ENCODE data around the gene ARHGAP10.

ARHGAP10 gene

DNA sequence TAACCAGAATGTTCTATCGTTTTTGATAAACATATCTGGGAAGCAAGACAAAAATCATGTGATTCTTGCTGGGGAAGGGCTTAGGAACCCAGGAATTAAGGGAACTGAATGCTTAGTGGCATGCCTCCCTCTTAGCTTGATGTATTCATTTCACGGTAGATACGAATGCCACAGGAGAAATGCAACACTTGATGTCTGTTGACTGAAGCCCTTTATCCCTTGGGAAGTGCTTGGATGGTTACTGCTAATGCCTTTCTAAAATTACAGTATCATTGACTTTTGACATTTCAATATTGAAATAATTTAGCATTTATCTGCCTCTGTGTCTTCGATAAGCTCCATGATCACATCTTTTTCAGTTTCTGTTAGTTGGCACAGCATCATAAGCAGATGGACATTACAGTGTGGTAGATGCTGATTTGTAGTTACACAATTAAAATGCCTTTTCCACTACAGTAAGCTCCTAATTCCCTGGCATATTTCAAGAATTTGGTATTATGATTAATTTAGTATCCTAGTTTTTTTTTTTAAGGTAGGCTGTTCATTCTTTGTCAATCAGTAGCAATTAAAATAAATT is 226.7 kb downstream of the ARHGAP10 start:
- DNase-seq: no peak

DNA sequence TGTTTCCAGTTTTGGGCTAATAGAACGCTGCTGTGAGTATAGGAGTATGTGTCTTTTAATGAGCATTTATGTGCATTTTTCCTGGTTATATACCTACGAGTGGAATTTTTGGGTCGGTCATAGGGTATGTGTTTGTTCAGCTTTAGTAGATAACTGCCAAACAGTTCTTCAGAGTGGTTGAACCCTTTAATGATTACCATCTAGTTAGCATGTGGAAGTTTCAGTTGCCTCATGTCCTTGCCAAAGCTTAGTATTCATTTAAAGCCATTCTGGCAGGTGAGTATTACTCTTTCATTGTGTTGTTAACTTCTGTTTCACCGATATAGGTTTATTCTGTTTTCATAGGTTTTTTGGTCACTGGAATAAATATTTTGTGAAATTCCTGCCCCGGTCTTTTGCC is 229.1 kb downstream of the ARHGAP10 start:
- no peak for DNase-seq

DNA sequence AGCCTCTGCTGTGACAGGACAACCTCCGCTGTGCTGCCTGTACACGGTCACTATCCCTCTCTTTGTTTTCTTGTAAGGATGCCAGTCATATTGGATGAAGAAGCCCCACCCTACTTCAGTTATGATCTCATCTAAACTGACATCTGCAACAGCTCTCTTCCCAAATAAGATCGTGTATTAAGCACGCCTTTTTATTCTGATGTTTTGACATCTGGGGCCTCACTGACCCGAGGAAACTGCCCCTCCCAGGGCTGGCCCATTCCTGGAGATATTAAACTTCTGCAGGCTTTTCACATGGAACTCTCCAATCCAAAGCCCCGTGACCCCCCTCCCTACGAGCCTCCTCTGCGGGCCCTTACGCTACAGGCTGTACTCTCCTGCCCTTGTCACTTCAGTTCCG is 232.0 kb downstream of the ARHGAP10 start:
- no peak for DNase-seq

- DNase-seq: peak; percentile 20
Observed at GRCh38 chr4:147964266-147964880, 232.5 kb downstream of the ARHGAP10 start.

DNA sequence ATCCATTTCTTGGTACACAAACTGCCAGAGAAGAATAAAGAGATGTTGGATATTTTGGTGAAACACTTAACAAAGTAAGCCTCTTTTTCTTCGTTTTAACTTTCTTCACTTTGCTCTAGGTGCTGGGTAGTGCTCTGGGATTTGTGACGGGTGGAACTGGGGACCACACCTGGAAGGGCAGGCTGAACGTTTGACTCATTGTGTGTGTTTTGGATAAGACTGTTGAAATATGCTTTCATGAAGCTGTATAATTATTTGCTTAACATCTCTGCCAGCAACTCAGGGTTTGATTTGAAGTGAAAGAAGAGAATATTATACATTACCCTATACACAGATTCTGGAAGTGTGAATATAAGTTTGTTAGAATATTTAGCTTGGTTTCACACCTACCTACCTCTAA is 233.2 kb downstream of the ARHGAP10 start:
- DNase-seq: no peak

DNA sequence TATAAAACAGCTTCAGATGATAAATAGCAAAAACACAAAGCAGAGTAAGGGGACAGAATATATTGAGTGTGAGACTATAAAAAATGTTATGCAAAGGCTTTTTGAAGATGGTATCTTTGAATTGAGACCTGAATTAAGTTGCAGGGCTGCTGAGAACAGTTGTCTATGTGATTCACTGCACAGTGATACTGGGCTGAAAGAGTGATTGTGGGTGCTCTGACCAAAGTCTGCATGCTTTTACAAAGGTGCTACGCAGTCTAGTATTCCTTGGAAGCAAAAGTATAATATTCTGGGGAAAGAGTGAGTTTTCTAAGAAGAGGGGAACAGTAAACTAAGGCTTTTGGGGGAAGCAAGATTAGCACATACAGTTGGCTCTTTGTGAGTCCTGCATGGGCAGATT is 234.0 kb downstream of the ARHGAP10 start:
- DNase-seq: no peak

DNA sequence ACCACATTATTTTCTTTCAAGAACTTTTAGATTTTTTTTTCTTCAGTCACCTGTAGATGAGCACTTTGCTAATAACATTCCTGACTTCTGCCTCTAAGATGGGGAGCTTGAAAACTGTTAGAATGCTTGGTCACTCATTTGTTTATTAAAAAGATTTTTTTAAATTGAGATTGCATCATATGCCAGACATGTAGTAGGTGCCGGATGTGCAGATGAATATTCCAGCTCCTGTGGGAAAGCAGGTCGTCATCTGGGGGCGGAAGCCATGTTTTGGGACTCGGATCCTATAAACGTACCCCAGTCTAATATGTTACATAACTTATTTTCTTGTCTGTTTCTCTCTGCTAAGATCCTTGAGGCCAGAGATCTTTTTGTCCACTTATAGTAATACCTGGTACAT is 236.8 kb downstream of the ARHGAP10 start:
- DNase-seq: peak; percentile 11

DNA sequence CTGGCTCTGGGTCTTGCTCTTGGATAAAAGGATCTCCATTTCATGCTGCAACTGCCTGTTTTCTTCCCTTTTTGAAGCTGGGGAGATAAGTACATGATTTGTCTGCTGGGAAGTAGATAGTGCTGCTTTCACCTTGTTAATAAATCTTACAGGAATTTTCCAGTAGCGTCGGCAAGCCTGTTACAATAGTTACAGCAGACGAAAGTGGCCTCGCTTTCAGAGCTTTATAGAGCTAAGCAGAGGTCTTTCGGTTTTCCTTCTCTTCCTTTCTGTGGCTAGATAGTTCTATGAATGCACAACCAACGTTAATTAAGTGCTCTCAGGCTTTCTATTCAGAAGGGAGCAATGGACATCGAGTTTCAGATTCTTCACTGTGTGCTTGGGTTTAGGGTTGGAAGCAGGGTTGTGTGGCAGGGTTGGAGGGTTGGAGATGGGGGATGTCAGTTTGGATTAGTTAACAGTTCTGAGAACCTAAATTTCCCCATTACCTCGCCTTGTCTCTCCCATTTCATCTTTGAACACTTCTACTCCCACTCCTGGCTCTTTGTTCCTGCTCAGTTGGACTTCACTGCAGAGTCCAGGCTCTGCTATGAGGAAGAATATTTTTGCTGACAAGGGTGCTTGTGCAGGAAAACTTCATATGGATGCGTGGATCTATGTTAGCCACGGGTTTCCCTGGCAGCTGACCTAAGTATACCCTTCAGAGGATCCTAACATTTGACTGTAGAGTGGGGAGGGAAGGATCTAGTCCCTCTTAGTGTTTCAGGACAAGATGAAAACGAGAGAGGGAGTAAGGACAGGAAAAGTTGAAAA is 237.9 kb downstream of the ARHGAP10 start:
- DNase-seq: no peak

DNA sequence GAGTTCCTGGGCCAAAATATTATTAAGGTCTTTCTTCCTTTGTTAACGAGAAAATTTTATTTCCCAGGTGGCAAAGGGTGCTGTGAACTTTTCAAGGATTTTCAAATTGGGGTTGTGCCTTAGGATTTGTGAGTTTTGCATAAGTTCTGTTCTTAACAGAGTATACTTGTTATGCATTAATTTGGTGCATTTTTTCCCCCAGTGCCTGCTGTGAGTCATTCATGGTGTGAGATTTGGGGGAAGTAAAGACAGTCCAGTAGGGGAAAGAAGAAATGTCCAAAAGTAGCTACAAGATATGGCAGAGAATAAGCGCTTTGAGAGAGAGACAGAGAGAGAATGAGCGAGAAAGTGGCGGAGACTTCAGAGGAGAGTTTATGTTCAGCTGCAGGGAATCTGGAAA is 239.2 kb downstream of the ARHGAP10 start:
- DNase-seq: no peak

DNA sequence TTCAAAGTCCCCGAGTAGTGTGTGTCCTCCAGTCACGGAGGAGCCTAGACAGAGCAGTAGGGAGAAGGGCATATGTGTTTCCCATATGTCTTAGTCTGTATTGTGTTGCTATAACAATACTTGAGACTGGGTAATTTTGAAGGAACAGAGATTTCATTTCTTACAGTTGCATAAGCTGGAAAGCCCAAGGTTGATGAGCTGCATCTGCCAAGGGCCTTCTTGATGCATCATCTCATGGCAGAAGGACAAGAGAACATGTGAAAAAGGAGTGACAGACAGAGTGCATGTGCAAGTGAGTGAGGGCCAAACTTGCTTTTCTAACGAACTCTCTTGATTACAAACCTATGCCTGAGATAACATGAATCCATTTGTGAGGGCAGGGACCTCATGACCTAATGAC is 243.4 kb downstream of the ARHGAP10 start:
- DNase-seq: no peak

DNA sequence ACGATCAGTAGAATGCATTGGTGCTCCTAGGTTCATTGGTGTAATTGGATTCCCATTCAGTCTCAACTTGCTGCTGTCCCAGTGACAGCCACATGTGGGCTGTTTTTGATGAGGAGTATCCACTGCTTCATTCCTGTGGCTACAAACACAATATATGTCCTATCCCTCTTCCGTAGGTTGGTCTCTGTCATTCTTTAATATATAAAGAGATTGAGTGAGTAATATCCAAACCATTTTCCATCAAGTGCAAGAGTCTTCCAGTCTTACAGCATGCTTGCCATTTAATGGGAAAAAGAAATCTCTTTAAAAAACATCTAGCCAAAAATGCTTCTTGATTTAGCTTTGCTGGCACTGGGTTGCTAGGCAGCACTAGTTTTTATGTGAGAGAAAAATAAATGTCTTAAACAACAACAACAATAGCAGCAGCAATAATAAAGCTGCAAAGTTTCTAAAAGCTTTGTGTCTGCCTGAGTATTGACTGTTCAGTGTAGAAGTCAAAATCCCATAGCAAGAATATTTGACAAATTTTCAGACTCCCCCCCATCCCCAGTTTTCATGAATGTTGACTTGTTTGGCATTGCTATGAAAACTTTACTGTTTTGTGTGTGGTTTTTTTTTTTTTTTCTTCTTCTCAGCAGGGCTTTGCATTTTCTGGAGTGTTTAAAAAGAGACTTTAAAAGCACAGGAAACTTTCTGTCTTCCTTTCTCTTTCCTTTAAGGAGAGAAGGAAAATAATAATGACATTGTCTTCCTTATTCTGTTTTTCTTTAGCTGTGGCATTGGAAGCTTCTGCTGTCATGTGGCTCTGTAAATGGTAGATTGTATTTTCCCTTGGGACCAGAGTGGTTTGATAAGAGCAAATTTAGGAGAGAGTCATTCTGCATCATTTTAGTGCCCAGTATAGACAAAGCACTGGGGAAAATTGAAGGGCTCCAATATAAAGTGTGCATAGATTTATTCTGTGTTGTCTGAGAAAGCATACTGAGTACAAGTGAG is 244.3 kb downstream of the ARHGAP10 start:
- peak; percentile 2 for DNase-seq

GRCh38 chr4:147980586-147980985 is 248.7 kb downstream of the ARHGAP10 start:
- no peak for DNase-seq

GRCh38 chr4:147981305-147981704 is 249.4 kb downstream of the ARHGAP10 start:
- peak; percentile 19 for DNase-seq

GRCh38 chr4:147984065-147984777 is 252.3 kb downstream of the ARHGAP10 start:
- DNase-seq: peak; percentile 13

GRCh38 chr4:147984778-147985138 is 252.9 kb downstream of the ARHGAP10 start:
- no peak for DNase-seq

DNA sequence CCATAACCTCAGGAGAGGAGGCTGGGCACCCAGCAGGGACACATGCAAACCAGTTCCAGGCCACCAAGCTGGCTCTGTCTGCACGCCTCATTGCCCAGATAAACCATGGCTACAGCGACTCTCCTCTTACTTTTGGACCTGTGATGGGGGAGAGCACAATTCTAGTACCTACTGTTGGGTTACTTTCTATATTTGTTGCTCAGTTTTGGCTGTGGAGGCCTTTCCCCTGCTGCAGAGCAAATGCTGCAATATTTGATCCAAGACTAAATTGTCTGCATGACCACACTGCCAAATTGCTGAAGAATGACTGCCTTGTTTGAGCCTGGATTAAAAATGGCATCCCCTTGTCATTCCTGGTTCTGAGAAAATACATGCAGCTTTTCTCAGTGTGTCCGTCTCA is 253.5 kb downstream of the ARHGAP10 start:
- DNase-seq: no peak

- DNase-seq: no peak
Observed at GRCh38 chr4:147987252-147987651, 255.4 kb downstream of the ARHGAP10 start.

GRCh38 chr4:147991543-147992283 is 259.8 kb downstream of the ARHGAP10 start:
- no peak for DNase-seq

DNA sequence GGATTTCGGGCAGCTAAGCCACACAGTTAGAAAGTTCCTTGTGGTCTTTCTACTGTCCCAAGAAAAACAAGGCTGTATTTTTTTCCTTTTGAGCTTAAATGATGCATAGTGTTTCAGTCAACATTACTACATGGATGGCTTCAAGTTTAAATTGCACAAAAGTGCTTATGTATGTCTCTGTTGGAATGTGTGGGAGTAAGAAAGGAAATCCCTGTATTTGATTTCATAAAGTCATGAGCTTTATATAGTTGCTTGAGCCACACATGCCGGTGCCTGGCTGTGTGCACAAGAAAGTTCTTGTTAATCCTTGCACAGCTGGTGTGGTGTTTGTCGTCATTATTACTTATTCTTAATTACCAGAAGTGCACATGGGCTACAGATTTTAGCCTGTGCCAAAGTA is 262.2 kb downstream of the ARHGAP10 start:
- DNase-seq: no peak

DNA sequence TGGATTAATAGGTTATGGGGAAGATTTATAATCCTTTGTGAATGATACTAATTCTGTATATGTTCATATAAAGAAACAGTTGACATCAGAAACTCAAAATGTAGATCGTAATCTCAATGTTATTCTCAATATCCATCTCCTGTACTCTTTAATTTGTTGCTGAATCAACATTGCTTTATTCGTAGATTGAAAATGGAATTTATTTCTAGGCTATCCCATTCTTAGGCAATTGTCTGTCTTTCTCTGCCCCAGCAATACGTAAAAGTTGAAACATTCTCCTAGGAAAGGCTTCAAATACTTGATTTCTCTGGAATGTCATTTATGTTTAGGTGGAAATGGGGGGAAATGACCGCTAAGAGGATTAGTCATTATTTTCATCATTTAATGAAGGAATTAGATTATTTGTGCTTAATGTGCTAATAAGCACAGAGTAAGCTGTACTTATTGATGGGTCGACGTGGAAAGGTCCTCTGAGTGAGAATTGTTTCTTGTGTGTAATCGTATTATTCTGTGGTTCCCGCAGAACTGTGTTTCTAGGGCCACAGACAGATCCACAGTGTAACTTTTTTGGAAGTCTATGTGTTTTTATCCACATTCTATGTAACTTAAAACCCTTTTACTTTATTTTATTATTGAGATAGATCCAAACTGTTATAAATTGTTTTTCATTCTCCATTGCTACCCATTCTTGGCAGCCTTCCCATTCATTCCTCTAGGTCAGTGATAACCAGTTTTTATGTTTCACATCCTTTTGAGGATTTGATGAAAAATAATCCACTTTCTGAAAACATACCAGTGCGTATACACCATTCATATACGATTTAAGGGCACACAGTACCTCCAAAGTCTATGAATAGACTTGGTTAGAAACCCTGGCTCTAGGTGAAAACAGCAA is 262.9 kb downstream of the ARHGAP10 start:
- DNase-seq: no peak

DNA sequence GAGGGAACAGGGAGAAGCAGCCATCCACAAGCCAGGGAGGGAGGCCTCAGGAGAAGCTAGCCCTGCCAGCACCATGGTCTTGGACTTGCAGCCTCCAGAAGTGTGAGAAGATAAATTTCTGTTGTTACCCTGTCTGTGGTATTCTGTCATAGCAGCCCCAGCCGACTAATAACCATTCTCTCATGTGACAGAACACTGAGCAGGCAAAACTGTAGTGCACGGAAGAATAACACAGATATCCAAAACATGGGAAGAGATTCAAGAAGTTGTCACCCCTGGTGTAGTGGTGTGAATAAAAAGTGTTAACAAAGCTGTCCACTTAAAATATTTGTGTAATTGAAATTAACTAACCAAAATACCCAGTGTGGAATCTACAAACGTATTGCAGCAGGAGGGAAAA is 265.0 kb downstream of the ARHGAP10 start:
- DNase-seq: no peak

Data from HCEC 1CT (cell line).